HG03135 (cell line): Measurements from ENCODE around the gene TMEM92.
"Not testable (repeated sequence)": the region's sequence is repeated elsewhere in the genome, so short reads cannot be mapped to it uniquely, and the experiment has no call there.

Source experiments
- ATAC-seq: cut with Tn5 transposase; IDR thresholded peaks from one replicate; pipeline ENCODE4 v1.9.1; 2021; ENCODE audit warnings: mild to moderate bottlenecking, moderate library complexity; ENCODE audit not compliant: unreplicated experiment

TMEM92 gene

GRCh38 chr17:50273654-50274040 is 619 bp upstream of the TMEM92 start:
- no peak for ATAC-seq

DNA sequence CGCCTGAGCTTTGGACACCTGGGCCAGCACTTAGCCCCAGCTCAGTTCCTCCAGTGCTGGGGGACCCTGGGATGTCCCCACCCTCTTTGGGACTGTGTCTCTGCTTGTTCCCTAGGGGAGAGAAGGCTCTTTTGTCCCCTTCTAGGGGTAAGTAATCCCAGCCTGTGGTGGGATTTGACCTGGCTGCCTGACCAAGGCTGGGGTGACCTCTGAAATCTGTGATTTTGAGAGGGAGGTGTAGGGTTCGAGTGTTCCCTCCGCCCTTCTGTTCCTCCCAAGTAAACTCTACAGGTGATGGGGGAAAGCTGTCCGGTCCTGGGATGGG is 593 bp downstream of the TMEM92 start:
- no peak for ATAC-seq

- ATAC-seq: no peak
Observed at GRCh38 chr17:50275279-50275678, 1.0 kb downstream of the TMEM92 start.

GRCh38 chr17:50276588-50277356 is 2.5 kb downstream of the TMEM92 start:
- ATAC-seq: no peak

GRCh38 chr17:50277357-50277754 is 3.1 kb downstream of the TMEM92 start:
- no peak for ATAC-seq

DNA sequence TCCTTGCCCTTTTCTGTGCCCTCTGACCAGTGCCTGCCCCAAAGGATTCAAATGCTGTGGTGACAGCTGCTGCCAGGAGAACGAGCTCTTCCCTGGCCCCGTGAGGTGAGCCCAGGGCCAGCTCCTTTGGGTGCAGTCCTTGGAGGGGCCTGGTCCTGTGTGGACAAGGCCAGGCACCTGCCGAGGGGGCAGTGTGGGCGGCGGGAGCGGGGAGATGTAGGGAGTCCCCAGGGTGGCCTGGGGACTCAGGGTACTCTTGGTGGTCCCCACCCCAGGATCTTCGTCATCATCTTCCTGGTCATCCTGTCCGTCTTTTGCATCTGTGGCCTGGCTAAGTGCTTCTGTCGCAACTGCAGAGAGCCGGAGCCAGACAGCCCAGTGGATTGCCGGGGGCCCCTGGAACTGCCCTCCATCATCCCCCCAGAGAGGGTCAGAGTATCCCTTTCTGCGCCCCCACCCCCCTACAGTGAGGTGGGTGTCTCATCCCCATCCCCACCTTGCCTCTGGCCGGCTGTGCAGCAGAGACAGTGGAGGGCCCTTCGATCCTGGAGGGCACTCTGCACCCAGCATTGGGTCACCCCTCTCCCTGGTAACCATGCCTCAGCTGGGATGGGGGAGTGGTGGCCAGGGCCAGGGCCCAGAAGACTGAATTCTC is 4.4 kb downstream of the TMEM92 start:
- ATAC-seq: no peak

GRCh38 chr17:50279181-50279526 is 4.9 kb downstream of the TMEM92 start:
- no peak for ATAC-seq

DNA sequence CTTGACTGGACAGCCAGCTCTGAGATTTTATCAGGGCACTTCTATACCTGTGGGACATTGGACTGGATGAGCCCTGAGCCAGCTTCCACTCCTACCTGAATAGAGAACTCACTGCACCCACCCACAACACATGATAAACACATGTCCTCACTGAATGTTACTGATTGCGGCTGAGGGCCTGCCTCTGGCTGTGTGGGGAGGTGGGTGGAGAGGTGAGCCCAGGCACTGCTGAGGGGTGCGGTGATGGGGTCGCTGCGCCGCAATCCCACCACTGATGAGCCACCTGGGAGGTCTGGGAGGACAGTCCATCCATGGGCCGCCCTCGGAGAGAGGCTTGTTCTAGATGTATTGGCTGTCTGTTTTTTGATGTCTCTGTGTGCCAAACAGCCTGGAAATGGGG is 5.4 kb downstream of the TMEM92 start:
- no peak for ATAC-seq

DNA sequence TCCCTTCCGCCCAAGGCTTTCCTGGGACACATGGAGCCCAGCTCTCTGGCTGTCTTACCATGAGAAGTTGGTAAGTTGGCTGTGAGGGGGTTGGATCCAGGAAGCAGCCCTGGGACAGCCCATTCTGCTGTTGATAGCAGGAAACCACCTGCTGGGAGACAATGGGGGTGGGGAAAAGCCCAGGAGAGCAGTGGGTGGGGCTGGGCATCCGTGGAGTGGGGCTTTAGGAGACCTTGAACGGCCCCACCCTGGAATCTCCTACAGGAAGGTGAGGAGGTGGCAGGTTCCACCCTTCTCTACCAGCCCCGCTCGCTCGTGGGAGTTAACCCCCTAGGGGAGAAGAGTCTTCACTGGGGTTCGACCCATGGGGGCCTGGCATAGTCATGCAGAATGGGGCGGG is 5.8 kb downstream of the TMEM92 start:
- ATAC-seq: no peak

DNA sequence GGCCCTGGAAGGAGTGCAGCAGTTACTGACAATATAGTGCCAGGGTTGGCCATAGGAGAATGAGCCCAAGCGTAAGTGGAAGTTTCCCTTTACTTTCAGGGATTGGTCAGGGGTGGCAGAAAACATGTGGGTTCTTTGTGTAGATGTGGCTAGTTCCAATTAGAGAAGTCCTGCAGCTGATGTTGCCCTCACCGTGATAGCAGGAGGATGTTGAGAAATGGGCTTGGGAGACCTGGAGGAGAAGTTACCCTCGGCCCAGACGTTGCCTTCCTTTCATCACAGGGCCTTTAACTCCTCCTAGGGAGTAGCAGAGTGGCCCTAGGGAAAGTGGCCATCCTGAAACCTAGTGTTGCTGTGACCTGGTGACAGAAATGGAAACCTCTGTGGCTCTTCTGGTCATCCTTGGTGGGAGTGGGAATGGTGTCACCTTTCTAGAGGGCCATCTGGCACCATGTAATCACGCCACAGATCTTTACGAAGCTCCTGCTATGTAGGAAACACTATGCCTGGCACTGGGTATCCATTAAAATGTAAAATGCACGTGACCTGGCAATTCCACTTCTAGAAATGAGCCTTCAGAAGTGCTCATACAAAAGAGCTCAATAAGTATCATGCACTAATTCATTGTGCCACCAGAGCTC is 6.7 kb downstream of the TMEM92 start:
- ATAC-seq: no peak

DNA sequence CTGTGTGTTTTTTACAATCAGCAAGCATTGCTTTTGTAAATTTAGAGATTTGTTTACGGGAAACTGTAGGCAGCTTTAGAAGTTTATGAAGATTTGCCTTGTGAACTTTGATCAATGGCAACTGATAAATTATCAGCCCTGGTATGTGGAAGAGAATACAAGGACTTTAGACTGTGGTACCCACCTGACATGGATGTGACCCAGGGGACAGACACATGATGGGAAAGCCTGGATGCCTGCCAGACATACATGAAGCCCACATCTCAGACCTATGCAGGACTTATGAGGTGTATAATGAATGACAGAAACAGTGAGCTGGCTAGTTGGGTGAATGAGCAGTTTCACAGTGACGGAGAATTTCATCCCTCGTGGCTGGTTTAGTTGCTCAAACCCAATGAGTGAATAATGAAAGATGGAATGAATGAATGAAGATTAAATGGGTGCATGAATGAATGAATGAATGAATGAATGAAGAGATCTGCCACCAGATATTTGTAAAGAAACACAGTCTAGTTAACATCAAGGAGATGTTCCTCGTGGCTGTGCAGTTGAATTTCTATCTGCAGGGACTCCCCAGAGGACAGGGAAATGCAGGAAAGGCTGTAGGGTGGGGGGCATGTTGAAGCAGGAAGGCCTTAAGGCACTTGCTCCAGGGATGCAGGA is 7.6 kb downstream of the TMEM92 start:
- ATAC-seq: no peak

DNA sequence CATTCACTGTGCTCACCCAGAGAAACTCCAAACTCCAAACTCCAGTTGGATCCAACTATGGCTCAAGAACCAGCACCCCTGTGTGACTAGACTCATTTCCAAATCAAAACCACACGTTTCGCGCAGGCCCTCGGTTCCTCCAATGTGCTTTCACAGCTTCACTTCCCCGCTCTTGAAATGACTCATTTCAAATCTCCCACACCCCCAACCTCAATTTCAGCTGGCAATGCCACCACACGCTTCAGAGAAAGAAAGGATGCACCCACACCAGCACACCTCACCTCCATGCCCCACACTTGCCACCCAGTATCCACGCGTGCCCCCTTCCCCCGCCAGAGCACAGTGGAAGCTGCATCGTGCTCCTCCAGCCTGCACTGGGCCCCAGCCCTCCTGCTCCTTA is 9.0 kb downstream of the TMEM92 start:
- ATAC-seq: no peak

- no peak for ATAC-seq
Observed at GRCh38 chr17:50283714-50284113, 9.4 kb downstream of the TMEM92 start.

DNA sequence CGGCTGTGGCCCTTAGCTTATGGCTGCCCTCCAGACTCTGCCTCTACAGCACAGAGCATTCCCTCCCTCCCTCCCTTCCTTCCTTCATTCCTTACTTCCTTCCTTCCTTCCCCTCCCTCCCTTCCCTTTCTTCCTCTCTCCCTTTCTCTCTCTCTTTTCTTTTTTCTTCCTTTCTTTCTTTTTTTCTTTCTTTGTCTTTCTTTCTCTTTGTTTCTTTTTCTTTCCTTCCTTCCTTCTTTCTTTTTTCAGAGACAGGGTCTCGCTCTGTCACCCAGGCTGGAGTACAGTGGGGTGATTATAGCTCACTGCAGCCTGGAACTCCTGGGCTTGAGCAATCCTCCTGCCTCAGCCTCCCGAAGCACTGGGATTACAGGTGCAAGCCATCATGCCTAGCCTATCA is 11.7 kb downstream of the TMEM92 start:
- no peak for ATAC-seq

GRCh38 chr17:50287302-50287701 is 13.0 kb downstream of the TMEM92 start:
- ATAC-seq: not testable (repeated sequence)

DNA sequence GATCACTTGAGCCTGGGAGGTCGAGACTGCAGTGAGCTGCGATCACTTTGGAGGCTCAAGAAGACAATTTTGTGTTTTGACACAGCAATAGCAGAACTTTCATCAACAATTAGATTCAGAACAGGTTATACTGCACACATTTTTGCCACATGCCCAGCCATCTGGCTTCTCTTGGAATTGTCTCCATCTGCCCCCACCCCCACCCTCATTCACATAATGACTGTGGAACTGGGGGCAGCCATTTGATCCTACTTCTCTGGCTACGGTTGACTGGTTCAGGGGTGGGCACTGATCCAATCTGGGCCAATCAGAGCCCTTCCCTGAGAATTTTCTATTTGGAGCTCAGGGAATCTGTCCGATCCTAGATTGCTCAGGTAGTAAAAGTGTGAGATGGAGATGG is 14.0 kb downstream of the TMEM92 start:
- no peak for ATAC-seq

DNA sequence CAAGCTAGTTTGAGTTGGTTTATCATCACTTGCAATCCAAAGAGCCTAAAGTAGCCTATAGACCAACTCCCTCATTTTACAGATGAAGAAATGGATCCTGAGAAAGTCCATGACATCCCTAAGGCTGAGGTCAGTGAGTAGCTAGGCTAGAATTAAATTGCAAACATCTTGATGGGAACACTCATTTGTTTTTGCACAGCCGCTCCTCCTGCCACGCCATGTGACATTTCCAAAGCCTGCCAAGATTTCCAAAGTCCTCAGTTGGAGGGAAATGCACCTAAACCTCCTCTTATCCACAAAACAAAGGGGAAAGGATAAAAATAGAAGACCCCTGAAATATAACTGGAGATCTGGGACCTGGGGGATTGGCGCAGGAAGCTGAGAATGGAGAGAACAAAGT is 15.0 kb downstream of the TMEM92 start:
- ATAC-seq: no peak

DNA sequence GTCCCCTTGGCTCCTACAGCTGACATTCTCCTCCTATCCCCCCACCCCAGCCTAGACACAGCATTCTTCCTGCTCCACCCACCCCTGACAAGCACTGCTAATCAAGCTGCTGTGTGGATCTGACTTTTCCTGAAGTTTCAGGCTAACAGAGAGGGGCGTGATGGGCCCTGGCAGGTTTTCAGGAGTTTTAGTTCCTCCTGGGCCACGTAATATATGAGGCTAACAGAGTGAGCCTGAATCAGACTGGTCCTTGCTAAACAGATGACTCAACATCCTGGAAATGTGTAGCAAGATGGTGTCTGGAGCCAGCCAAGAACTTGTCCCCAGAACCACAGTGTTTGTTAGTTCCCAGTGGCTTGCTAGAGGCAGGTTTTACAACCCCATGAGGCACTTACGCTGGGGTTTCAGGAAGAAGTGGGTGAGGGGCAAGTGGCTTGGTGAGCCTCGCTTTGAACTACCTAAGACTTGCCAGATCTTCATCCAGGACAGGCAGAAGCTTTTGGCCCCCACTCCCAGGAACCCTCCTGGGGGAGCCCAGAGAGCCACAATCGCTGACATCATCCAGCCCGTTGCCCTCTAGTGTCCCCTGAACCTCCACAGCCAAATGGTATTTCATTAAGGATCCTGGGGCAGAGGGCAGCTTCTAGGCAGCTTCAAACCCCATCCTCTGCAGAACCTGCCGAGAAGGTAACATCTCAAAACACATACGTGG is 15.9 kb downstream of the TMEM92 start:
- no peak for ATAC-seq

GRCh38 chr17:50290933-50291332 is 16.7 kb downstream of the TMEM92 start:
- no peak for ATAC-seq

- no peak for ATAC-seq
Observed at GRCh38 chr17:50292465-50292864, 18.2 kb downstream of the TMEM92 start.

DNA sequence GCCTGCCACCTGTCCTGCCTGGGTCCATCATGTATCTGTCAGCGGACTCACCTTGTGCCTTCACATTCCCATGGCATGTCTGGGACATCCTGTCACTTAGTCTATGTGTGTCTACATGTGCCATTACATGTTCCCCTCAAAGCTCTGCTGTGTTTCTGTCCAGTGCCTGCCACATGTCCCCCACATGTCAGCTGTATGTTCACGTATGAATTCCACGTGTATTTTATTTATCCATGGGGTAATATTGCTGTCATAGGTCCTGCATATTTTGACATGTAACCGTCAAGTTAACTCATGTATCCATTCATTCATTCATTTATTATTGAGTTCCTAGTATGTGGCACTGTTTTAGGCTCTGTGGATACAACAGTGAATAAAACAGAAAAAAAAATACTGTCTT is 20.8 kb downstream of the TMEM92 start:
- no peak for ATAC-seq
